GM21367 (cell line): ENCODE data around the gene GOLGA6D.
"Not testable (repeated sequence)": the region's sequence is repeated elsewhere in the genome, so short reads cannot be mapped to it uniquely, and the experiment has no call there.

Experiments used
- ATAC-seq: cut with Tn5 transposase; IDR thresholded peaks from one replicate; pipeline ENCODE4 v1.9.1; 2021; ENCODE audit not compliant: unreplicated experiment

The GOLGA6D gene

DNA sequence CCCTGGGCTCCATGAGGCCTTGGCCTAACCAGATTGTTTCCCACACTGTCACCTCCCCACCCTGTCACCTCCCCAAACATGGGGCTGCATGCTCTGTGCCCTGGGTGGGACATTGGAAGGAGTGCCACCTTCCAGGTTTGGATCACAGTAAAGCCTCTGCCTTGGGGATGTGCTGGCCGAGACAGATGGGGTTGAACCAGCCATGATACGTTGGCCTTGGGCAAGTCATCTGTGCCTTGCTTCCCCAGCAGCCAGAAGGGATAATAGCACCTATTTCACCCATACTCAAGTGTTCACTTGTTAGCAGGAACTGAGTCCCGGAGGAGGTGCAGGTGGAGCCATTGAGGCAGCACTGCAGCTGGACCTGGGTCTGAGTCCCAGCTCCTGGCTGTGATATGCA is 7.0 kb upstream of the GOLGA6D start:
- not testable (repeated sequence) for ATAC-seq

DNA sequence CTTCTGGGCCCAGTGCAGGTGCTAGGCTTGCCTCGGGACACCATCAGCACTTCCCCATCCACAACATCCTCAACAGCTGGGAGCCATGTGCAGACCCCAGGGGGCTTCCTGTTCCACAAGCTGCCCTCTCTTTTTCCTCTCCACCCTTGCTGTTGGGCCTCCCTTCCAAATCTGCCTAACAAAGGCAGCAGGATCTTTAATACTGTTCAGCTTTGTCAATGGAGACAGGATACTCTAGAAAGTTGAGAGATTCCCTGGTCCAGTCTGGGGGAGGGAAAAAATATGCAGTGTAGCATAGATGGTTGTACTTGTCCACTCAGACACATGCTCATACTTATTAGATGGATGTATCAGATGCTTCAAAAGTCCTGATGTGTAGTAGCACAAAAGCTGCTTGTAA is 4.1 kb upstream of the GOLGA6D start:
- ATAC-seq = not testable (repeated sequence)

GRCh38 chr15:75284152-75284551 is 1.5 kb downstream of the GOLGA6D start:
- not testable (repeated sequence) for ATAC-seq

DNA sequence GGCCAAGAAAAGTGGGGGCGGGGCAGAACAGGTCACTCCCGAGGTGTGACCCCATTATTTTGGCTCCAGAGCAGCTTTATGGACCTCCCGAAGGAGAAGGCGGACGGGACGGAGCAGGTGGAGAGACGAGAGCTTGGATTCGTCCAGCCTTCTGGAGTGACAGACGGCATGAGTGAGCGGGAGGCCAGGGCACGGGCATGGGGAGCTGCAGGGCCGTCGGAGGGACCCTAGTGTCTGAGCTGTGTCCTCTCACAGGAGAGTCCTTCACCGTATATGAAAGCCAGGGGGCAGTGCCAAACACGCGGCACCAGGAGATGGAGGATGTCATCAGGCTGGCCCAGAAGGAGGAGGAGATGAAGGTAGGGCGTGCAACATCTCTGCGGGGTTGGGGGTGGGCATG is 11.0 kb downstream of the GOLGA6D start:
- not testable (repeated sequence) for ATAC-seq

- not testable (repeated sequence) for ATAC-seq
Measured at GRCh38 chr15:75298541-75299310, 16.1 kb downstream of the GOLGA6D start.

- ATAC-seq = not testable (repeated sequence)
Measured at GRCh38 chr15:75299311-75299688, 16.7 kb downstream of the GOLGA6D start.

GRCh38 chr15:75300026-75300425 is 17.4 kb downstream of the GOLGA6D start:
- not testable (repeated sequence) for ATAC-seq

GRCh38 chr15:75302318-75302717 is 19.7 kb downstream of the GOLGA6D start:
- ATAC-seq = no peak

DNA sequence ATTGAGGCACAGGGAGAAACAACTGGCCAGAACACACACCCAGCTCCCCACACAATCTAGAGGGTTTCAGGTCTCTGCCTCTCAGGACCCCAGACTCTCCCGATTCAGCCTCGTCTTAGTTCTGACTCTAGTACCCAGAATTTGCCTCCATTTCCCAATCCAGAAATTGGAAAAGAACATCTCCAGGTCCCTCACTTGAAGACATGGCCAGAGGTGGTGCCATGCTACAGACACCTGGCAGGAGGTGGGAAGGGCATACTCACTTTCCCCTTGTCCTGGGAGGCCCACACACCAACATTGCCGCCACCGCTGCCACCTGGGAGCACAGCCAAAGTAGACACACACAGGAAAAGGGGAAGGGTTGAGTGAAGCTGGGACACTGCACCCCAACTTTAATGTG is 20.1 kb downstream of the GOLGA6D start:
- not testable (repeated sequence) for ATAC-seq

GRCh38 chr15:75306188-75306587 is 23.6 kb downstream of the GOLGA6D start:
- ATAC-seq = no peak

- no peak for ATAC-seq
Measured at GRCh38 chr15:75307778-75308390, 25.2 kb downstream of the GOLGA6D start.

GRCh38 chr15:75309711-75310110 is 27.1 kb downstream of the GOLGA6D start:
- no peak for ATAC-seq

GRCh38 chr15:75312548-75312947 is 29.9 kb downstream of the GOLGA6D start:
- not testable (repeated sequence) for ATAC-seq

DNA sequence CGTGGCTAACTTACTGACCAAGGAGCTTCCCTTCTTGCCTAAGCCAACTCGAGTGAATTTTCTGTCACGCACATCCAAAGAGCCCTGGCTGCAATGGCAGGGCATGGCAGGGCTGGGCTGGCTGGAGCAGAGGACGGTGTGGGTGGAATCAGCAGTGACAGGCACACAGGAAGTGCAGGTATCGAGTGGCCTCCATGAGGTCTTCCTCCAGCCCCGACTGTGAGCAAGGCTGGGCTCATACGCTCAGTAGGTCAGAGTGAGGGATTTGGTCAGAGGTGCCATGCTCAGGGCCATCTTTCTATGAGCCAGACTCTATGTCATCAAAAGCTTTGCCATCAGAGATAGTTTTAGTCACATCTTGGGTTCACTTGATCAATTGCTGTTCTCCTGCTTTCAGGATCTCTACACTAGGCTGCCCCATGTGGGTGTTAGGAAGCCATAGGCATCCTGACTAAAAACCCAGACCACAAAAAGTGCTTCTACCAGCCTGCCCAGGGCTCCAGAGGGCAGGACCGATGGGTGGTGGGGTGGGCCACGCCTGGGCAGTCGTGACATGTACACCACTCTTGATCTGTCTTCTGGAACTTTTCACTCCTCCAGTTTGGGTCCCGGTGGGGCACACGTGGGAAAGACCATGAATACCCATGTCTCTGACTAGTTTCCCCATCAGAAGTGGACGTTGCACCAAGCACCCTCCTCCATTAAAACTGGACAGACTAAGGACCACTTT is 30.6 kb downstream of the GOLGA6D start:
- no peak for ATAC-seq

GRCh38 chr15:75314552-75315290 is 32.1 kb downstream of the GOLGA6D start:
- ATAC-seq = no peak

DNA sequence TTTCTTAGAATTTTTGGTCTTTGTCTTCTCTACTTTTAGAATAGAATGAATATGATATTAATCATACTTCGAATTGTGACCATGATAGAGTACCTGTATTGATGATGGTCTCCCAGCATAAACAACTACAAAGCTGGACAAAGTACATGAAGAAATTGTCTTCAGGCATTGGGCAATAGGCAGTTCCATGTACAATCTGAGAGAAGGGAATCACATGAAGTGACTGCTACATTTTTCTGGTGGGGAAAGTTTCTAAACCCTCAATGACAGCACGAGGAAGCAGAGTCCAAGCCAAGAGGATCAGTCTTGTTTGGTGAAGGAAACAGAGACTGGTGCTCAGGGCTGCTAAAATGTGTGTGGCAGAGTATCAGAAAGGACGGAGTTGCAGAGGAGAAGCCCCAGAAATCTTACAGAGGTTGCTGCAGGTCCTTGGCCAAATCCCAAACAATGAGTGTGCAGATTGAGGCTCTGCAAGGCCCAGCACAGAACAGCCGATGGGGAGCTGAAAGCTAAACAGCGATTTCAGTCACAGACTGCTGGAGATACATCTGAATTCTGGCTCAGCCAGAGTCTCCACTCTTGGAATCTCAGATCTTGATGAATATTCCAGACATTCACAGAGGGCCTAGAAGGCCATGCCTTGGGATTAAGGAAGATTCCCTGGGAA is 36.7 kb downstream of the GOLGA6D start:
- not testable (repeated sequence) for ATAC-seq

GRCh38 chr15:75321711-75322110 is 39.1 kb downstream of the GOLGA6D start:
- ATAC-seq = no peak

GRCh38 chr15:75325922-75326321 is 43.3 kb downstream of the GOLGA6D start:
- no peak for ATAC-seq

DNA sequence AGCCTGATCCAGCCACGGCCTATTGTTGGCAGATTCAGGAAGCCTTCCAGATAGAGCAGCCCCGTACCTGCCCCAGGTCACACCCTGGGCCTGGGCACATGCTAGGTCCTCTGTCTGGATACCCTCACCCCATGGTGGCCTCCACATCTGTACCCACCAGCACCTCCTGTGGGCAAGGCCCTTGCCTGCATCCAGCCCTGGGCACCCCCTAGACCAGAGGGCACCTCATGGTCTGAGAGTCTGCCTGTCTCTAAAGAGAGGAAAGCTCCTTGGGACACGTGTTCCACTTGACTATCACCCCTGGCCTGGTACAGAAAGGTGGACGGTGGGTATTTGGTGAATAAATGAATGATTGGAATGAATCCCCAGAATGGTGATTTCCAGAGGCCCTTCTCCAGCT is 44.4 kb downstream of the GOLGA6D start:
- ATAC-seq = no peak

DNA sequence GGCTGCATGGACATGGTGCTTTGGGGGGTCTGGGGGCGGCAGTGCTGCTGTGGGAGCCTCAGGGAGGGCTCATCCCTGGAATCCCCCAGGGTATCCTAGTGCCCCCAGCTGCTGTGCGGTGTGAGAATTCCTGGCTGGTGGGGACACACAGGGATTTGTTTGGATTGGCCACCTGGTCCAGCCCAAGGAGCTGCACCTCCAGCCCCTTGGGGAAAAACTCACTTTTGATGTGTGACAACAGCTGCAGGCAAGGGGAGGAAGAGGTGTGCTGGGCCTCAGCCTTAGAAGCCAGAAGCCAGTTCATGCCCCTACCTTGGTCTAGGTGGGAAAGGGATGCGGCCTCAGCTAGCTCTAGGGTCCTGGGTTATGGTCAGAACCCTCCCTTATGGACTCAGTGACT is 44.9 kb downstream of the GOLGA6D start:
- no peak for ATAC-seq
